NT2/D1 (cell line): ENCODE results near the gene LYSMD2.

Experiments used
- DNase-seq: peaks from one replicate; pipeline ENCODE4 v3.0.0-alpha.2; 2011; ENCODE audit warnings: low read depth, low spot score
- H3K27me3 ChIP-seq: 2 replicates; pipeline ENCODE4 v1.6.0; 2011; ENCODE audit warnings: mild to moderate bottlenecking; ENCODE audit not compliant: insufficient read length, insufficient read depth
- H3K36me3 ChIP-seq: 2 replicates; pipeline ENCODE4 v1.6.1; 2011; ENCODE audit warnings: mild to moderate bottlenecking, low read length, mixed read lengths; ENCODE audit not compliant: insufficient read depth, insufficient read length
- H3K4me1 ChIP-seq: 2 replicates; pipeline ENCODE4 v1.5.1; 2011; ENCODE audit not compliant: insufficient read depth, insufficient read length
- H3K4me3 ChIP-seq: 2 replicates; pipeline ENCODE4 v1.5.1; 2011; ENCODE audit warnings: low read depth; ENCODE audit not compliant: insufficient read length
- H3K9ac ChIP-seq: 2 replicates; pipeline ENCODE4 v1.6.0; 2011; ENCODE audit warnings: low read depth; ENCODE audit not compliant: insufficient read length
- H3K9me3 ChIP-seq: 2 replicates; pipeline ENCODE4 v1.5.1; 2011; ENCODE audit warnings: mild to moderate bottlenecking, low read length; ENCODE audit not compliant: insufficient read depth
- SUZ12 ChIP-seq: IDR thresholded peaks from 2 replicates; pipeline ENCODE4 v1.6.1; 2011; ENCODE audit not compliant: insufficient read length, insufficient read depth; ENCODE audit errors: extremely low read depth
- YY1 ChIP-seq: IDR thresholded peaks from 2 replicates; pipeline ENCODE4 v1.6.1; 2011; ENCODE audit not compliant: insufficient read length, insufficient read depth
- ZNF274 ChIP-seq: IDR thresholded peaks from 2 replicates; pipeline ENCODE4 v1.6.1; 2011; ENCODE audit warnings: mild to moderate bottlenecking, low read depth, low read length

The LYSMD2 gene

DNA sequence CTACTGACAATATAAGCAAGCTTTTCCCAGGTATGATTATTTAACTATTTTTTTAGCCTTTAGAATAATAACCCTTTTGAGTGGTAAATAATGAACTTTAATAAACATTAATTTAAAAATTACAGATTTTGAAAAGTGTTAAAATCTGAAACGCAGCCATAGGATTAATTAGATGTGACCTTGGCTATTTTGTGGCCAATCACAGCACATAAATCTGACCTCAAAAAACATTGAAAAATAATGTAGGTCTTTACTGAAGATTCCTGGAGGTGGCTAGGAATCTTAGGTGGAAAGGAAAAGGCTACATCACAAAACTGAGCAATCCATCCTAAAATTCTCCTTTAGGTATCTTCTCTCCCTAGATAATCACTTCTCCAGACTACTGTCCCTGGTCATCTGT lies 38.1 kb downstream of the LYSMD2 start:
- no peaks in the 10 kb centered on the region for H3K9me3 ChIP-seq
- TF ChIP-seq SUZ12 = no peak
- no peak for TF ChIP-seq YY1
- no peak for TF ChIP-seq ZNF274
- no peak overlapping the region for H3K4me3 ChIP-seq
- no peaks in the 10 kb centered on the region for H3K4me1 ChIP-seq
- H3K27me3 ChIP-seq = no peaks in the 10 kb centered on the region
- DNase-seq = no peak
- no peaks in the 10 kb centered on the region for H3K36me3 ChIP-seq
- H3K9ac ChIP-seq = no peak overlapping the region

GRCh38 chr15:51697163-51697562 lies 40.3 kb downstream of the LYSMD2 start:
- H3K4me3 ChIP-seq = no peak overlapping the region
- H3K27me3 ChIP-seq = no peaks in the 10 kb centered on the region
- no peak for DNase-seq
- H3K4me1 ChIP-seq = no peaks in the 10 kb centered on the region
- no peaks in the 10 kb centered on the region for H3K36me3 ChIP-seq
- H3K9me3 ChIP-seq = no peaks in the 10 kb centered on the region
- TF ChIP-seq SUZ12 (no peak), ZNF274 (no peak), YY1 (no peak)
- H3K9ac ChIP-seq = no peak overlapping the region

DNA sequence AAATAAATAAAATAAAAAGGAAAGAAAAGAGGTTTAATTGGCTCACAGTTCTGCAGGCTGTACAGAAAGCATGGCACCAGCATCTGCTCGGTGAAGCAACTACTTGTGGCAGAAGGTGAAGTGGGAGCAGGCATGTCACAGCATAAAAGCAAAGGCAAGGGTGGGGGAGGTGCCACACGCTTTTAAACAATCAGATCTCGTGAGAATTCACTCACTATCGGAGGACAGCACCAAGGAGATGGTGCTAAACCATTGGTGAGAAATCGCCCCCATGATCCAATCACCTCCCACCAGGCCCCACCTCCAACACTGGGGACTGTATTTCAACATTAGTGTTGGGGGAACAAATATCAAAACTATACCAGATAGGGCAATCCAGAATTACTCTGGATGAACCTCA lies 40.9 kb downstream of the LYSMD2 start:
- H3K4me1 ChIP-seq = no peaks in the 10 kb centered on the region
- H3K9me3 ChIP-seq = no peaks in the 10 kb centered on the region
- no peak overlapping the region for H3K9ac ChIP-seq
- no peaks in the 10 kb centered on the region for H3K27me3 ChIP-seq
- no peaks in the 10 kb centered on the region for H3K36me3 ChIP-seq
- no peak for DNase-seq
- TF ChIP-seq SUZ12 (no peak), ZNF274 (no peak), YY1 (no peak)
- H3K4me3 ChIP-seq = no peak overlapping the region

GRCh38 chr15:51692154-51692553 lies 45.3 kb downstream of the LYSMD2 start:
- H3K9me3 ChIP-seq = no peaks in the 10 kb centered on the region
- no peaks in the 10 kb centered on the region for H3K27me3 ChIP-seq
- no peak overlapping the region for H3K4me3 ChIP-seq
- no peaks in the 10 kb centered on the region for H3K4me1 ChIP-seq
- no peak for DNase-seq
- H3K9ac ChIP-seq = no peak overlapping the region
- H3K36me3 ChIP-seq = no peaks in the 10 kb centered on the region
- TF ChIP-seq ZNF274 (no peak), YY1 (no peak), SUZ12 (no peak)

GRCh38 chr15:51688863-51689262 lies 48.6 kb downstream of the LYSMD2 start:
- H3K36me3 ChIP-seq = no peaks in the 10 kb centered on the region
- no peak overlapping the region for H3K4me3 ChIP-seq
- DNase-seq = no peak
- no peak overlapping the region for H3K9ac ChIP-seq
- no peaks in the 10 kb centered on the region for H3K4me1 ChIP-seq
- TF ChIP-seq SUZ12 (no peak), YY1 (no peak), ZNF274 (no peak)
- no peaks in the 10 kb centered on the region for H3K27me3 ChIP-seq
- H3K9me3 ChIP-seq = no peaks in the 10 kb centered on the region

DNA sequence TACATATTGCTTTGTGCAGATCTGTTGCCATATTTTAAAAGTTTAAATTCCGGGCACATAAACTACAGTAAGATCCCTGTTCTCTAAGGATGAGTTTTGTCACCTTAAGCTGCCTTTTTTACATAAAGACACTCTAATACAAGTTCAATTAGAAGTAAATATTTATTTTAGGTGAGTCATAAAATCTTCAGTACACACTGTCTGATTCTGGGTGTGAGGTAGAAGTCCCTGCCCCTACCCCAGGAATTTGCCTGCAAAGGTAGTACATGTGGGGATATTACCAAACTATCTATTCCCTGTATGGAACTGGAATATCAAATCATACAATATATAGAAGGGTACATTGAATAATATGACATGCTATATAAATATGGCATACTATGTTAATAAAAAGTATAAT lies 49.9 kb downstream of the LYSMD2 start:
- DNase-seq = no peak
- no peak overlapping the region for H3K4me3 ChIP-seq
- no peaks in the 10 kb centered on the region for H3K9me3 ChIP-seq
- TF ChIP-seq SUZ12 (no peak), ZNF274 (no peak), YY1 (no peak)
- no peaks in the 10 kb centered on the region for H3K4me1 ChIP-seq
- no peaks in the 10 kb centered on the region for H3K36me3 ChIP-seq
- no peaks in the 10 kb centered on the region for H3K27me3 ChIP-seq
- H3K9ac ChIP-seq = no peak overlapping the region

GRCh38 chr15:51681303-51681963 lies 56.0 kb downstream of the LYSMD2 start, which contains the start of gene SCG3:
TSS of gene SCG3 (plus strand) at chr15:51681503. CDS start at chr15:51681756, 253 bp downstream.
- Histone ChIP-seq H3K9me3 (no peaks in the 10 kb centered on the region), H3K4me3 (peak within 1 kb of the TSS; percentile 53), H3K36me3 (no peaks in the 10 kb centered on the region), H3K4me1 (peaks cover 2% of the 10 kb centered on the region), H3K9ac (peak within 1 kb of the TSS; percentile 51), H3K27me3 (peaks cover 6% of the 10 kb centered on the region)
- TF ChIP-seq SUZ12 (no peak), ZNF274 (no peak), YY1 (no peak)
- DNase-seq = peak; percentile 88
